Ascending aorta (tissue), 2 donors: ENCODE measurements around the gene CASZ1. TPM values are rescaled to one million over a fixed set of nuclear protein-coding genes. Genes with fewer than 3 reads are reported as not detected.

ENCODE experiments used
- DNase-seq, 2 donors: peaks; one replicate each; pipeline ENCODE4 v3.0.0-alpha.2; 2019; ENCODE audit warnings: low spot score in 2 of 2
- H3K27ac ChIP-seq, 2 donors: fragments of 200-600 bp; sonication (generic); one replicate each; pipeline ENCODE4 v1.5.1; 2016 to 2017; ENCODE audit warnings: mild to moderate bottlenecking in 1 of 2
- H3K27me3 ChIP-seq: fragments of 200-600 bp; sonication (generic); one replicate; pipeline ENCODE4 v1.5.1; 2017
- H3K36me3 ChIP-seq, 2 donors: fragments of 200-600 bp; sonication (generic); one replicate each; pipeline ENCODE4 v1.5.1; 2016
- H3K4me1 ChIP-seq, 2 donors: fragments of 200-600 bp; sonication (generic); one replicate each; pipeline ENCODE4 v1.5.1; 2016 to 2017; ENCODE audit warnings: mild to moderate bottlenecking in 1 of 2
- H3K4me3 ChIP-seq, 2 donors: fragments of 200-600 bp; sonication (generic); one replicate each; pipeline ENCODE4 v1.5.1; 2016 to 2017; ENCODE audit warnings: mild to moderate bottlenecking in 1 of 2
- H3K9me3 ChIP-seq, 2 donors: fragments of 200-600 bp; sonication (generic); one replicate each; pipeline ENCODE4 v1.5.1; 2016
- intact Hi-C: fragments of 100-400 bp; cut with DNase I; formaldehyde crosslinking; loops from one replicate; pipeline ENCODE4 v1.15.1; 2023
- total RNA-seq: library from RNA; depleted of rRNA; stranded (reverse); fragments of >200 nt; gene quantifications from one replicate; pipeline ENCODE4 v1.1.0, GENCODE V29; 2016
- TF ChIP-seq, protein P1 (sequence below), 3 experiments: fragments of 200-600 bp in 2 of 3; fragments of 450-650 bp in 1 of 3; sonication (generic) in 2 of 3; IDR thresholded peaks; one replicate each; pipeline ENCODE4 v1.5.1; 2016 to 2019; ENCODE audit warnings: antibody characterized with exemption in 3 of 3, mild to moderate bottlenecking in 1 of 3, moderate library complexity in 1 of 3

Gene CASZ1
- total RNA-seq, 1 donor from 2014 or later: 25.8 TPM

DNA sequence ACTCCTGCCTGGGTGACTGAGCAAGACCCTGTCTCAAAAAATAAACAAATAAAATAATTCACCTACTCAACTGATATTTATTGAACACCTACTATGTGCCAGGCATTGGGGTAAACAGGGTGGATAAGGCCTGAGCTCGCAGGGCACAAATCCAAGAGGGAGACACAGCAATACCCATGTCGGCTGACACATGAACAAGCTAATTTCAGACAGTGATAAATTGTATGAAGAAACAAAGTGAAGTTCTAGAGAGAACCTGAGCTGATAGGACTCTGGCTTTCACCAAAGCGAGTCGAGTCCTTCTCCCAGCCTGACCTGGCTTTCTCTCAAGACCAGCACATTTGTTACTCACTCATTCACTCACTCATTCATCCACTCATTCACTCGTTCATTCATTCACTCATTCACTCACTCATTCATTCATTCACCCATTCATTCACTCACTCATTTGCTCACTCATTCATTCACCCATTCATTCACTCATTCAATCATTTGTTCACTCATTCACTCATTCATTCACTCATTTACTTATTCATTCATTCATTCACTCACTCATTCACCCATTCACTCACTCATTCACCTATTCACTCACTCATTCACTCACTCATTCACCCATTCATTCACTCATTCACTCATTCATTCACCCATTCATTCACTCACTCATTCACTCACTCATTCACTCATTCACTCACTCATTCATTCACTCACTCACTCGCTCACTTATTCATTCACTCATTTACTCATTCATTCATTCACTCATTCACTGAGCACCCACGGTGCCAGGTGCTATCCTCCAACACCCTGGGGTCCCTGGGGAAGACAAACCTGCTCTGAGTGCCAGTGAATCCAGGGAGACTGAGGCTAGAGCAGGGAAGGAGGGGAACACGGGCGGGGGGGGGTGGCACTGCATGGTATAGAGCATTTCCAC, 37.4 kb upstream of the CASZ1 start:
- Histone ChIP-seq H3K36me3 (no peaks in the 10 kb centered on the region), H3K4me3 (no peak overlapping the region), H3K4me1 (no peaks in the 10 kb centered on the region), H3K27me3 (peaks cover 15% of the 10 kb centered on the region), H3K27ac (no peak overlapping the region), H3K9me3 (no peaks in the 10 kb centered on the region)
- no peak for DNase-seq
- TF ChIP-seq, protein P1, sequence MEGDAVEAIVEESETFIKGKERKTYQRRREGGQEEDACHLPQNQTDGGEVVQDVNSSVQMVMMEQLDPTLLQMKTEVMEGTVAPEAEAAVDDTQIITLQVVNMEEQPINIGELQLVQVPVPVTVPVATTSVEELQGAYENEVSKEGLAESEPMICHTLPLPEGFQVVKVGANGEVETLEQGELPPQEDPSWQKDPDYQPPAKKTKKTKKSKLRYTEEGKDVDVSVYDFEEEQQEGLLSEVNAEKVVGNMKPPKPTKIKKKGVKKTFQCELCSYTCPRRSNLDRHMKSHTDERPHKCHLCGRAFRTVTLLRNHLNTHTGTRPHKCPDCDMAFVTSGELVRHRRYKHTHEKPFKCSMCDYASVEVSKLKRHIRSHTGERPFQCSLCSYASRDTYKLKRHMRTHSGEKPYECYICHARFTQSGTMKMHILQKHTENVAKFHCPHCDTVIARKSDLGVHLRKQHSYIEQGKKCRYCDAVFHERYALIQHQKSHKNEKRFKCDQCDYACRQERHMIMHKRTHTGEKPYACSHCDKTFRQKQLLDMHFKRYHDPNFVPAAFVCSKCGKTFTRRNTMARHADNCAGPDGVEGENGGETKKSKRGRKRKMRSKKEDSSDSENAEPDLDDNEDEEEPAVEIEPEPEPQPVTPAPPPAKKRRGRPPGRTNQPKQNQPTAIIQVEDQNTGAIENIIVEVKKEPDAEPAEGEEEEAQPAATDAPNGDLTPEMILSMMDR (IDR thresholded peaks at IDR 0.05): no peak
- intact Hi-C loops: no loop called here

DNA sequence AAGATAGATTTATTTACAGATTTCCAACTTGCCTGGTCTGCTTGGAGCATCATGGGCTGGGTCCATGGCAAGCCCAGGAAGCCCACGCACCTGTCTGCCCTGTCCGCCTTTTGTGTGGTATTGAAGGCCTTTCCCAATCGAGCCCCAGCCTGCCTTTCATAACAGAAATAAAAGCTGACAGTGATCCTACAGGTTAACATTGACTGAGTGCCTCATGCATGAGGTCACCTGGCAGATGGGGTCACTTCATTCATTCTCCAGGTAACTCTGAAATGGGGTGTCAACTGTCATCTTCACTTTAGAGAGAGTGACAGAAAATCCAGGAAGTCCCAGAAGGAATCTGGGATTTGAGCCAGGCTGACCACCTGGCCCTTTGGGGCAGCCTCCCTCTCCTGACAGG, 36.3 kb upstream of the CASZ1 start:
- Histone ChIP-seq H3K9me3 (no peaks in the 10 kb centered on the region), H3K27ac (no peak overlapping the region), H3K4me1 (no peaks in the 10 kb centered on the region), H3K36me3 (no peaks in the 10 kb centered on the region), H3K27me3 (peaks cover 15% of the 10 kb centered on the region), H3K4me3 (no peak overlapping the region)
- intact Hi-C loops: no loop called here
- TF ChIP-seq, protein P1 (IDR thresholded peaks at IDR 0.05): no peak
- no peak for DNase-seq

DNA sequence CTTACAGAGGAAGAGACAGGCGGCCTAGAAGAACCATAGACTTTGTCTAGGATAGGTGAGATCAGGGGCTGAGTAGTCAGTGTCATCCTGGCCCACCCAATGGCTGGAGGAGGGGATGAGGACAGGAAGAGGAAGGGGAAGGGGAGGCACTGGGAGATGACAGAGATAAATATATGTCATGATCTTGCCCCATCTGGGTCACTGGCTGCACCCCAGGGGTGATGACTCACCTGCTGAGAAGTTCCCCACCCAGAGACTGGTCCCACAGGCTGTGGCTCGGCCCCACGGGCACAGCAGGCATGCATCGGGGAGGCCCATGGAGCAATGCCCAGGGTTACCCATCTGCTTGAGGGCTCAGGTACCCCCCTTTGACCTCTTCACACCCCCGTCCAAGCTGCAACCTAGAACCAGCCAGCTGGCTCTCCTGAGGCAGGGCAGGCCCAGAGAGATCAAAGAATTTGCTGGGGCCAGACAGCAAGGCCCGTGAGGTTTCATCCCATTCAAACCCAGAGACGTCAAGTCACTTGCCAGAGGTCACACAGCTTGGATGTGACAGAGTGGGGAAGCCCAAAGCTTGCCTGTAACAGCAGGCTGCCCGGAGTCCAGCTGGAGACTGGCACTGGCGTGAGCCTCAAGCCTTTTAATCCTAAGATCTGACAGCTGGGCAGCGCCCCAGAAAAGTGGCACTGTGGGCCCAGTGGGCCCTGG, 34.7 kb upstream of the CASZ1 start:
- Histone ChIP-seq H3K4me3 (no peak overlapping the region), H3K4me1 (no peaks in the 10 kb centered on the region), H3K9me3 (no peaks in the 10 kb centered on the region), H3K27ac (no peak overlapping the region), H3K27me3 (peaks cover 15% of the 10 kb centered on the region), H3K36me3 (no peaks in the 10 kb centered on the region)
- intact Hi-C loops: no loop called here
- TF ChIP-seq, protein P1 (IDR thresholded peaks at IDR 0.05): no peak
- no peak for DNase-seq

DNA sequence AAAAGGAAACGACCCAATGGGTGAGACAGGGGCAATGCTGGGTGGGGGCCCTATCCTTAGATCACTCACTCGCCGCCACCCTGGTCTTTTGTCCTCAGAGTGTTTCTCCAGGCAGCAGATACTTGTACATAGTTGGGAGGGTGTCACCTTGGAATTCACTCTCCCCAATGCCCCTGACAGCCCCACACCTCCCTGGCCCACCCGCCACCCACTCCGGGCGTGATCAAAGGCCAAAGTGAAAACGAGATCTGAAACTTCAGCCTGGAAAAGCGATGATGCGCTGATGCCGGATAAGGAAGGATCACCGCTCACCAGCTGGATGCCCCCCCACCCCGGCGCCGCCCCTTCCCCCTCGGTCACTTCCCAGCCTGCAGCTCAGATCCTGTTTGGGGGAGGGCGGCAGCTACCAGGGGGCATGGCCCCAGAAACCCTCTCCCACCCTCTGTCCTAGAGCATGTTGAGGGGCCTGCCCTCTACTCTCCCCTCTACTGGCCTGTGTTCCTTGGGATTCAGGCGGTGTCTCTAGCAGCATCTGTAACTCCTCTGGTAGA, 33.6 kb upstream of the CASZ1 start:
- TF ChIP-seq, protein P1 (IDR thresholded peaks at IDR 0.05): no peak
- no peaks in the 10 kb centered on the region for H3K36me3 ChIP-seq
- peaks cover 5% of the 10 kb centered on the region for H3K27me3 ChIP-seq
- H3K27ac ChIP-seq: no peak overlapping the region
- no peaks in the 10 kb centered on the region for H3K9me3 ChIP-seq
- H3K4me3 ChIP-seq: no peak overlapping the region
- H3K4me1 ChIP-seq: no peaks in the 10 kb centered on the region
- DNase-seq: no peak
- intact Hi-C loops: no loop called here

DNA sequence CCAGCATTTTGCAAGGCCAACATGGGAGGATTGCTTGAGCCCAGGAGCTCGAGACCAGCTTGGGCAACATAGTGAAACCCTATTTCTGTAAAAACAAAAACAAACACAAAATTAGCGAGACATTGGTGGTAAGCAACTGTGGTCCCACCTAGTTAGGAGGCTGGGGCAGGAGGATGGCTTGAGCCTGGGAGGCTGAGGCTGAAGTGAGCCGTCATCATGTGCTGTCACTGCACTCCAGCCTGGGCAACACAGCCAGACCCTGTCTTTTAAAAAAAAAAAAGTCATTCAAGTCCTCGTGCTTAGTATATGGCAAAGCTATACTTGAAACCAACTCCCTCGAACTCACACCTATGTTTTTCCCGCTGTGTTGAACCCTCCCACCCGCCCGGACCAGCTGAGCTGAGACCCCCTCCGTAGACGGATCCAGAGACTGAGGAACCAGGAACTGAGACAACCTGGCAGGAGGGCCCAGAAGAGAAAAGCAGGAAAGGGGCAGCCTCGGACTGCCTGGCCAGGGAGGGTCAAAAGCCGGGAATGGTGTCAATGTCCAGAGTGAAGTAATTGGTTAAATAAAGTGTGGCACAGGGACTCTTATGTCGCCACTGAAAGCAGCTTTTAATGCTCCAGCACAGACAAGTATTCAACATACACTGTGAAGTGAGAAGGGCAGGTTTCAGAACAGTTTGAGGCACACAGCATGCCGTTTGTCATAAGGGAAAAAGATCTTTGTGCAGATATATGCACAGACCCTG, 32.8 kb upstream of the CASZ1 start:
- Histone ChIP-seq H3K27ac (no peak overlapping the region), H3K9me3 (no peaks in the 10 kb centered on the region), H3K27me3 (no peaks in the 10 kb centered on the region), H3K4me3 (no peak overlapping the region), H3K36me3 (no peaks in the 10 kb centered on the region), H3K4me1 (no peaks in the 10 kb centered on the region)
- intact Hi-C loops: no loop called here
- TF ChIP-seq, protein P1 (IDR thresholded peaks at IDR 0.05): no peak
- no peak for DNase-seq
